GM23338 (cell line): ENCODE results near the gene DOCK2. TPM values are rescaled to one million over a fixed set of nuclear protein-coding genes. Genes with fewer than 3 reads are reported as not detected.

Experiments used
- ATAC-seq: fragments of 200-7000 bp; cut with Tn5 transposase; 3 replicates; pipeline ENCODE4 v1.9.1; 2020
- DNase-seq: peaks from one replicate; pipeline ENCODE4 v3.0.0-alpha.2; 2015; ENCODE audit warnings: low spot score
- H2AFZ ChIP-seq: fragments of 200-600 bp; sonication (generic); 2 replicates; pipeline ENCODE4 v1.8.0; 2016; ENCODE audit warnings: antibody characterized with exemption, mild to moderate bottlenecking, moderate library complexity
- H3F3A ChIP-seq: fragments of 200-600 bp; sonication (generic); replicated peaks from 2 replicates; pipeline ENCODE4 v1.8.0; 2017; ENCODE audit warnings: antibody characterized with exemption, mixed run types, low read depth
- H3K27ac ChIP-seq: fragments of 200-600 bp; sonication (generic); 2 replicates; pipeline ENCODE4 v1.6.1; 2016; ENCODE audit warnings: low read depth
- H3K27me3 ChIP-seq: fragments of 200-600 bp; sonication (generic); 2 replicates; pipeline ENCODE4 v1.8.0; 2016; ENCODE audit warnings: mild to moderate bottlenecking, mixed run types, moderate library complexity; ENCODE audit not compliant: insufficient read depth
- H3K36me3 ChIP-seq: fragments of 200-600 bp; sonication (generic); 2 replicates; pipeline ENCODE4 v1.8.0; 2016; ENCODE audit warnings: mild to moderate bottlenecking; ENCODE audit not compliant: insufficient read depth
- H3K4me1 ChIP-seq: fragments of 200-600 bp; sonication (generic); 2 replicates; pipeline ENCODE4 v1.8.0; 2016; ENCODE audit warnings: mild to moderate bottlenecking, moderate library complexity; ENCODE audit not compliant: insufficient read depth
- H3K4me2 ChIP-seq: fragments of 200-600 bp; sonication (generic); 2 replicates; pipeline ENCODE4 v1.7.1; 2017; ENCODE audit warnings: mixed run types
- H3K4me3 ChIP-seq: fragments of 200-600 bp; sonication (generic); 2 replicates; pipeline ENCODE4 v1.6.1; 2016; ENCODE audit warnings: mixed run types
- H3K79me2 ChIP-seq: fragments of 200-600 bp; sonication (generic); replicated peaks from 2 replicates; pipeline ENCODE4 v1.8.0; 2017; ENCODE audit warnings: mild to moderate bottlenecking; ENCODE audit not compliant: insufficient read depth
- H3K9me2 ChIP-seq: fragments of 200-600 bp; sonication (generic); 2 replicates; pipeline ENCODE4 v1.8.0; 2017; ENCODE audit not compliant: insufficient read depth
- H4K20me1 ChIP-seq: fragments of 200-600 bp; sonication (generic); replicated peaks from 2 replicates; pipeline ENCODE4 v1.8.0; 2017; ENCODE audit warnings: mild to moderate bottlenecking; ENCODE audit not compliant: insufficient read depth
- H3K27ac Mint-ChIP-seq: 2 replicates; pipeline ENCODE4 v1.8.0; 2020; ENCODE audit warnings: inconsistent platforms, mild to moderate bottlenecking, moderate library complexity, mixed read lengths
- H3K27me3 Mint-ChIP-seq: 3 replicates; pipeline ENCODE4 v1.8.0; 2022; ENCODE audit warnings: low read depth, mild to moderate bottlenecking, moderate library complexity, mixed read lengths, inconsistent platforms; ENCODE audit not compliant: insufficient read depth, poor library complexity
- H3K36me3 Mint-ChIP-seq: 3 replicates; pipeline ENCODE4 v1.8.0; 2021; ENCODE audit warnings: low read depth, mild to moderate bottlenecking, inconsistent platforms, moderate library complexity, mixed read lengths
- H3K4me1 Mint-ChIP-seq: 3 replicates; pipeline ENCODE4 v1.8.0; 2020; ENCODE audit warnings: mild to moderate bottlenecking, inconsistent platforms, mixed read lengths
- H3K4me3 Mint-ChIP-seq: 3 replicates; pipeline ENCODE4 v1.8.0; 2021; ENCODE audit warnings: moderate library complexity, mild to moderate bottlenecking, inconsistent platforms, mixed read lengths
- H3K9me3 Mint-ChIP-seq: 3 replicates; pipeline ENCODE4 v1.8.0; 2020; ENCODE audit warnings: moderate library complexity, mild to moderate bottlenecking, inconsistent platforms, mixed read lengths
- CTCF ChIP-seq, 2 experiments: fragments of 200-600 bp in 1 of 2; sonication (generic) in 1 of 2; conservative IDR thresholded peaks; 2 replicates each; pipeline versions ENCODE4 v1.5.1 to v1.6.1; 2016 to 2017; ENCODE audit warnings: antibody characterized with exemption in 2 of 2, low read depth in 2 of 2, mild to moderate bottlenecking in 2 of 2, moderate library complexity in 1 of 2
- EZH2 ChIP-seq: fragments of 200-600 bp; sonication (generic); IDR thresholded peaks from one replicate; pipeline ENCODE4 v1.8.0; 2017; ENCODE audit warnings: antibody characterized with exemption, mild to moderate bottlenecking, low read depth; ENCODE audit not compliant: unreplicated experiment
- POLR2AphosphoS5 ChIP-seq: IDR thresholded peaks from 2 replicates; pipeline ENCODE4 v1.6.1; 2016; ENCODE audit warnings: antibody characterized with exemption, low read depth
- ZNF331 ChIP-seq: fragments of 250-450 bp; sonication (Bioruptor Pico); IDR thresholded peaks from 2 replicates; pipeline ENCODE4 v1.5.0; 2020; ENCODE audit warnings: low read depth, mild to moderate bottlenecking, moderate library complexity
- ZNF462 ChIP-seq: fragments of 250-450 bp; sonication (Bioruptor Pico); IDR thresholded peaks from 2 replicates; pipeline ENCODE4 v1.5.0; 2020; ENCODE audit warnings: mild to moderate bottlenecking, moderate library complexity
- polyA plus RNA-seq: library from polyadenylated mRNA; unstranded; fragments of >200 nt; fragmentation: Nextera tagmentation; extraction: Ambion mirVana; gene quantifications from 2 replicates; pipeline ENCODE4 v1.2.1, GENCODE V29; 2016
- total RNA-seq: library from RNA; depleted of rRNA; stranded (reverse); fragments of >200 nt; shearing (Covaris generic); gene quantifications from 2 replicates; pipeline ENCODE4 v1.2.3, GENCODE V29; 2014

DOCK2 gene
- total and polyA plus RNA-seq, 2 experiments from 2014 or later, result 3.7 to 9.4 TPM

- no peak for TF ChIP-seq ZNF462 (CRISPR knock-in tag)
Observed at GRCh38 chr5:169744336-169744735, 107.3 kb downstream of the DOCK2 start (continued).

- no peaks in the 10 kb centered on the region for H3K36me3 Mint-ChIP-seq
- H4K20me1 ChIP-seq, result no peaks in the 10 kb centered on the region
- no peak overlapping the region for H3K27ac Mint-ChIP-seq
- no peak overlapping the region for H3K4me3 ChIP-seq
- H3K4me2 ChIP-seq, result no peak overlapping the region
- no peaks in the 10 kb centered on the region; the same call in 2 of the 3 replicates for H3K9me3 Mint-ChIP-seq
- H3K4me1 Mint-ChIP-seq, result peaks cover 18% of the 10 kb centered on the region
- H3K27ac ChIP-seq, result no peak overlapping the region
- H3K27me3 Mint-ChIP-seq, result peaks cover 3% of the 10 kb centered on the region
- no peak; the same call in 2 of the 3 replicates for ATAC-seq
- H3K4me1 ChIP-seq, result peaks cover 6% of the 10 kb centered on the region; the same call in 1 of the 2 replicates
- no peak for TF ChIP-seq CTCF (conservative IDR thresholded peaks at IDR 0.05; ENCODE audit: low read depth in 2 of 2)
- no peak for TF ChIP-seq ZNF462 (CRISPR knock-in tag)
- no peak for TF ChIP-seq ZNF331 (CRISPR knock-in tag)
- TF ChIP-seq EZH2, result no peak
- no peak for TF ChIP-seq POLR2AphosphoS5
- no peaks in the 10 kb centered on the region for H3K79me2 ChIP-seq
- H3F3A ChIP-seq, result no peaks in the 10 kb centered on the region
- no peak overlapping the region for H3K4me3 Mint-ChIP-seq
- no peak for DNase-seq
- H3K36me3 ChIP-seq, result no peaks in the 10 kb centered on the region
- H2AFZ ChIP-seq, result no peak overlapping the region
- no peaks in the 10 kb centered on the region for H3K27me3 ChIP-seq
- H3K9me2 ChIP-seq, result no peaks in the 10 kb centered on the region
Observed at GRCh38 chr5:169745441-169746146, 108.5 kb downstream of the DOCK2 start.
